ENCODE results near the gene VPS35L.
"Not testable (repeated sequence)": the region's sequence is repeated elsewhere in the genome, so short reads cannot be mapped to it uniquely, and the experiment has no call there.

The VPS35L gene

GRCh38 chr16:19659554-19659953 is 104.1 kb downstream of the VPS35L start:
- DNase-seq, result no peak

GRCh38 chr16:19660432-19660831 is 104.9 kb downstream of the VPS35L start:
- no peak for DNase-seq

GRCh38 chr16:19662351-19662750 is 106.8 kb downstream of the VPS35L start:
- no peak for DNase-seq

DNA sequence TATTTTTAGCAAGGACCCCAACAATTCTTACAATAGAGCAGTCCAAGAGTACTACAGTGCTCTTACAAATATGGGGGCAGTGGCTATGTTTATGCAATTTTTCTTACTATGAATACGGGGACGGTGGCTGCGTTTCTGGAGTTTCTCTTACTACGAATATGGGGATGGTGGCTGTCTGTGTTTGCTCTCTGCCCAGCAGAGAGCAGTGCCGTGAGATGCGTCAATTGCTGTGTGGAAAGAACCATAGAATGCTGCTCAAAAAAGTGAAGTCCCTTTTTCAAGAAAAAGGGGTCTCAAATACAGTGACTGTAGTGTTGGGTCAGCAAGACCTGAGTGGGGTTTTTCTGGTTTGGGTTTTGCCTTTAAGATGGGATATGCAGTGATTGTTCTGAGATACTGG is 108.7 kb downstream of the VPS35L start:
- no peak for DNase-seq

- DNase-seq, result not testable (repeated sequence)
Observed at GRCh38 chr16:19665313-19665712, 109.8 kb downstream of the VPS35L start.

- DNase-seq, result no peak
Observed at GRCh38 chr16:19666477-19666876, 111.0 kb downstream of the VPS35L start.

DNA sequence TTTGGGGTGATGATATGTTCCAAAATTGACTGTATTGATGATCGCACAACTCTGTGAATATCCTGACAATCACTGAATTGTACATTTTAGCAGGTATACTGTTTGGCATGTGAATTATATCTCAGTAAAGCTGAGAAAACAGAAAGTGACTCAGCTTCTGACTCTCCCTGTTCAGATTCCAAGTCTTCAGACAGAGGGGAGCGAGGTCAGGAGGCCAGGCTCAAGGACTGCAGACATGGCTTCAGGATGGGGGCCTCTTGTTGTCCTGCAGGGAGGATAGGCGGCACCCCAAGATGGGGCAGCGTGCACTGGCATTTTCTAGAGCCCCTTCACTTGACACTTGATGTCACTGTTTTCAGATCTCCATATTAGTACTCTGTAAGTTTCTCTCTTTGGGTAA is 116.9 kb downstream of the VPS35L start:
- no peak for DNase-seq

DNA sequence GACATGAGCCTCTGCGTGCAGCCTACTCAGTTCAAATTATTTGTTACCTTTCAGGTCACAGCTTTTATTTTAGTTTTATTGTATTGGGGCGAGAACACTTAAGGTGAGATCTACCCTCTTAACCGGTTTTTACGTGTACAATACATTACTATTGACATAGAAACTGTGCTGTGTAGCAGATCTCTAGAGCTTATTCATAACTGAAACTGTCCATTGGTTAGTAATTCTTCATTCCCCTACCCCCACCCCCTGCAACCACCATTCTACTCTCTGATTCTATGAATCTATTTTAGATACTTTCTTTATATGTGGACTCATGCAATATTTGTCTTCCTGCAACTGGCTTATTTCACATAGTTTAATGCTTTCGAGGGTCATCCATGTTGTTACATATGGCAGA is 119.0 kb downstream of the VPS35L start:
- no peak for DNase-seq

- DNase-seq, result no peak
Observed at GRCh38 chr16:19677402-19677801, 121.9 kb downstream of the VPS35L start.

- no peak for DNase-seq
Observed at GRCh38 chr16:19678804-19679203, 123.3 kb downstream of the VPS35L start.

DNA sequence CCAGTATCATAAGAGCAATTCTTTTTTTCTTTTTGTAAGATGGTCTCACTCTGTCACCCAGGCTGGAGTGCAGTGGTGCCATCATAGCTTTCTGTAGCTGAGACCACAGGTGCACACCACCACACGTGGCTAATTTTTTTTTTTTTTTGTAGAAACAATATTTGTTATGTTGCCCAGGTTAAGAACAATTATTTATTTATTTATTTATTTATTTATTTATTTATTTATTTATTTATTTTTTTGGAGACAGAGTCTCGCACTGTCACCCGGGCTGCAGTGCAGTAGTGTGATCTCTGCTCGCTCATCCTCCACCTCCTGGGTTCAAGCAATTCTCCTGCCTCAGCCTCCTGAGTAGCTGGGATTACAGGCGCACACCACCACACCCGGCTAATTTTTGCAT is 123.8 kb downstream of the VPS35L start:
- DNase-seq, result not testable (repeated sequence)

GRCh38 chr16:19680881-19681340 is 125.4 kb downstream of the VPS35L start:
- DNase-seq, result no peak

DNA sequence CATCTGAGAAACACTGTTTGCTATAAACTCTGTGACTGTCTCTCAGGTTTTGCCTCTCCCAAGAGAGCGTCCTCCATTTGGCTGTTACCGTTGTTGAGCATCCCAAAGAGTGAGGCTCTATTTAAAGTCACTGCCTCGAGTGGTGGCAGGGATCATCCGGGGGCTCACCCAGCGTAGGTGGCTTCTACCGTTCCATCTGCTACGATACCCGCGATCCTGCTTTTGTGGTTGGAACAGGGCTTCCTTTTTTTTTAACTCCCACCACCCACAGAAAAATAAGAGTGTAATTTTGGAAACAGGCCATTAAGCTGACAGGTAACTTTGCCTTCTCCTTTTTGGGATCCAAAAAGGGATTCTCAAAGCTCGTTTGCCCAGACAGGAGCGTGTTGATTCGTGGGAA is 126.1 kb downstream of the VPS35L start:
- no peak for DNase-seq

DNA sequence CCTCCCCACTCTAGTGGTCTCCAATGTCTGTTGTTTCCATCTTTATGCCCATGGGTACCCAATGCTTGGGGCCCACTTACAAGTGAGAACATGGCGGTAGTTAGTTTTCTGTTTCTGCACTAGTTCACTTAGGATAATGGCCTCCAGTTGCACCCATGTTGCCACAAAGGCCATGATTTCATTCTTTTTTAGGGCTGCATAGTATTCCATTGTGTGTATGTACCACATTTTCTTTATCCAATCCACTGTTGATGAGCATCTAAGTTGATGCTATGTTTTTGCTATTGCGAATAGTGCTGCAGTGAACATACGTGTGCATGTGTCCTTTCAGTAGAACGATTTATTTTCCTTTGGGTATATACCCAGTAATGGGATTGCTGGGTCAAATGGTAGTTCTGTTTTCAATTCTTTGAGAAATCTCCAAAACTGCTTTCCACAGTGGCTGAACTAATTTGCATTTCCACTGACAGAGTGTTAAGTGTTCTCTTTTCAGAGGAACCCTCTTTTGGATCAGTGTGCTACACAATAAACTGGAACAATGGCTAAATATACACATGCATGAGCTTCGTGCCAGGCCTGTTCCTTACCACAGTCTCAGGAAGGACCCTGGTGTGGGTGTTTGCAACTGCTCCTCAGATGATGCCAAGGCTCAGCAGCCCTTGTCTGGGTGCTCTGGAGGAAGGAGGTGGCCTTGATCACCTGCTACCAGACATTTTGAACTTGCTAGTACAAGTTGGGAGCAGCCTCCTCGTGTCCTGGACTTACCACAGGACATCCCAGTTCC is 128.1 kb downstream of the VPS35L start:
- no peak for DNase-seq

- DNase-seq, result no peak
Observed at GRCh38 chr16:19685176-19685575, 129.7 kb downstream of the VPS35L start.

DNA sequence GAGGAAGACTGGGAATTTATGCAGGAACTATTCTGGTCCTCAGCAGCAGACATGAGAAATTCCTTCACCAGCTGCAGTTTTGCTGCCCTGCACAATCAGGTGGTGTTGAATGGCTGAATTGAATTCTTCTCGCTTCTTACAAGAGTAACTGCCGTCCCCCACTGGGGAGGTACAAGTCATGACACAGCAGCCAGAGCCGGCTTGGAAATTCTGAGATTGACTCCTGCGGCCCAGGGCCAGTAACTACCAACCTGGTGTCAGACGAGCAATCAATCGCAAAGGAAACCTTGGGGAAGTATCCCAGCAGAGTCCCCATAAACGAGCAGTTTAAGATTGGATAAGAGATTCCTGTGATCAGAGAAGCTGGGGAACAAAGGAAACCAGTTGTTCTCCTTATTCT is 131.8 kb downstream of the VPS35L start:
- no peak for DNase-seq

- DNase-seq, result no peak
Observed at GRCh38 chr16:19688396-19689024, 133.0 kb downstream of the VPS35L start.

- no peak for DNase-seq
Observed at GRCh38 chr16:19689342-19689741, 133.8 kb downstream of the VPS35L start.

GRCh38 chr16:19690196-19690595 is 134.7 kb downstream of the VPS35L start:
- DNase-seq, result no peak

DNA sequence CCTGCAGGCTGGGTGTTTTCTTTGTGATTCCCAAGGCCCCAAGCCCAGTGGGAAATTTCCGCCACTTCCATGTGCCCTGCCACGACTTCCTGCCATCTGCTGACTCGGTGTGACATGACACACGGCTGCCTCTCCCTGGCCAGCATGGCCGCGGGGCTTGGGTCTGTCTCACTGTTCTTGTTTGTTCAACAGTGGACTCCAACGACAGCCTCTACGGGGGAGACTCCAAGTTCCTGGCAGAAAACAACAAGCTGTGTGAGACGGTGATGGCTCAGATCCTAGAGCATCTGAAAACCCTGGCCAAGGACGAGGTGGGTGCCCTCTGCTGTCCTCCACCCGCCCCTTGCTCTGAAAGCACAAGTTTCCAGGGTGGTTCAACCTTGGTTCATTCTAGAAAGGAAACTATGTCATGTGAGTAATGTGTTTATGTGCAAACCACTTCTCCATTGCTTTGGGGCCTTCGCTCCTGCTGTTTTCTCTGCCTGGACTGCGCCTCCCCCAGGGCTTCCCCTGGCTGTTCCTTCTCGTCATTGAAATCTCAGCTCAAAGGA is 135.7 kb downstream of the VPS35L start:
- DNase-seq, result no peak

- no peak for DNase-seq
Observed at GRCh38 chr16:19694989-19695388, 139.5 kb downstream of the VPS35L start.

DNA sequence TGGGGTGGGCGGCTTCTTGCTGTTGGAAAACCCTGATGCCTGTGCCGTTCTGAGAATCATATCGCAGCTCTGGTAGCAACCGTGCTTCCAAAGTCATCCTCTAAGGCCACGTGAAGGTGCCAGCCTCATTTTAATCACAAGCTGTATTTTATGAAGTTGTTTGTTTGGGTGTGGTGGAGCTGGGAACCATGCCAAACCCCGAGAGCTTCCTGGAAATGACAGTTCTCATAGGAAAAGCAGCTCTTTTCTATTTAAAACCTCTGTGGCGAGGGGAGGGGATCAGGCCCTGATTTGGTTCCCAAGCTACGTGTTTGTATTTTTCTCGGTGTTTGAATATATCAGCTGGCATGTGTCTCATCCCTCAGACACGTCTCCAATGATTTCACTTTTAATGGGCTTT is 140.8 kb downstream of the VPS35L start:
- peak; percentile 65 for DNase-seq

DNA sequence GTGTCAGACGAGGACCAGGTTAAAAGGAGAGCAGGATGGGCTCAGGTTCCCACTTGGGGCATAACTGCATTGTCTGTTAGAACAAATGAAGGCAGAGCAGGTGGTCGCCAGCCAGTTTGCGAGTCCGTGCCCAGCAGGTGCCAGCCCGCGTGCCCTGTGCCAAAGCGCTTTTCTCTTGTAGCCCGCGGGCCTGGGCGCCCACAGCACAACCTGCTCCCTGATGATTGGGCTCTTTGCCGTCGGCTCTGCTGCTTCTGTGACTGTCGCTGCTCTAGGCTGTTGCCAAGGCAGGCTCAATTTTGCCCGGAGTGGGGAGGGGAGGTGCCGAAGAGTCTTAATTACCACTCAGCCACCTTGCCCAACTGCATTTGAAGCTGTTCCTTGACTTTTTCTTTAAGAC is 141.5 kb downstream of the VPS35L start:
- DNase-seq, result no peak

- no peak for DNase-seq
Observed at GRCh38 chr16:19697756-19698318, 142.3 kb downstream of the VPS35L start.

All from DMS53 (cell line).